Lower leg skin (tissue), 3 donors: ENCODE measurements around the gene KLF6.

Experiments used
- POLR2A ChIP-seq, 2 donors: fragments of 450-650 bp; IDR thresholded peaks; one replicate each; pipeline ENCODE4 v1.6.1; 2016 to 2017; ENCODE audit warnings: antibody characterized with exemption in 2 of 2, mild to moderate bottlenecking in 1 of 2, moderate library complexity in 1 of 2
- TF ChIP-seq, protein P1 (sequence below), 3 donors: fragments of 450-650 bp; IDR thresholded peaks; one replicate each; pipeline ENCODE4 v1.5.1; 2016; ENCODE audit warnings: antibody characterized with exemption in 3 of 3, mild to moderate bottlenecking in 3 of 3, moderate library complexity in 2 of 3

DNA sequence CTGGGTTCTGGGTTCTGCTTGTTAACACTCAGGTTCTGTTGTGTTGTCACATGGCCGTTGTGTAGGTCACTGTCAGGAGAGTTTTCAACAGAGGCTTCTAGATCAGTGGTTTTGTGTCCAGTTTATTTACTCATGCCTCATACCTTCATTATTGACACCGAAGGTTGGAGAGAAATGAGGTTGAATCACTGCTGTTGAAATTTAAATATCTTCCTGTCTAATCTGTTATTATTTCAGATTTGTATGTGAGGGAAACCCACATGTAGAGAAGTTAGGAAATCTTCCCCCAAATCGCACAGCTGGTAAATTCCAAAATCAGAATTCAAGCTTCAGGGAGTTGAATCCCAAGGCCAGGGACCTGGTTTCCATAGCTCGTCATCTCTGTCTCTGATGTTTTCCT is 28.3 kb upstream of the KLF6 start:
- TF ChIP-seq, protein P1, sequence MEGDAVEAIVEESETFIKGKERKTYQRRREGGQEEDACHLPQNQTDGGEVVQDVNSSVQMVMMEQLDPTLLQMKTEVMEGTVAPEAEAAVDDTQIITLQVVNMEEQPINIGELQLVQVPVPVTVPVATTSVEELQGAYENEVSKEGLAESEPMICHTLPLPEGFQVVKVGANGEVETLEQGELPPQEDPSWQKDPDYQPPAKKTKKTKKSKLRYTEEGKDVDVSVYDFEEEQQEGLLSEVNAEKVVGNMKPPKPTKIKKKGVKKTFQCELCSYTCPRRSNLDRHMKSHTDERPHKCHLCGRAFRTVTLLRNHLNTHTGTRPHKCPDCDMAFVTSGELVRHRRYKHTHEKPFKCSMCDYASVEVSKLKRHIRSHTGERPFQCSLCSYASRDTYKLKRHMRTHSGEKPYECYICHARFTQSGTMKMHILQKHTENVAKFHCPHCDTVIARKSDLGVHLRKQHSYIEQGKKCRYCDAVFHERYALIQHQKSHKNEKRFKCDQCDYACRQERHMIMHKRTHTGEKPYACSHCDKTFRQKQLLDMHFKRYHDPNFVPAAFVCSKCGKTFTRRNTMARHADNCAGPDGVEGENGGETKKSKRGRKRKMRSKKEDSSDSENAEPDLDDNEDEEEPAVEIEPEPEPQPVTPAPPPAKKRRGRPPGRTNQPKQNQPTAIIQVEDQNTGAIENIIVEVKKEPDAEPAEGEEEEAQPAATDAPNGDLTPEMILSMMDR (IDR thresholded peaks at IDR 0.05): no peak
- TF ChIP-seq POLR2A (IDR thresholded peaks at IDR 0.05): no peak
